ENCODE data around the gene NECTIN1. TPM values are rescaled to one million over a fixed set of nuclear protein-coding genes. Genes with fewer than 3 reads are reported as not detected.

Gene NECTIN1
- total RNA-seq, 2 experiments from 2014 or later: 5.8 to 14.3 TPM

DNA sequence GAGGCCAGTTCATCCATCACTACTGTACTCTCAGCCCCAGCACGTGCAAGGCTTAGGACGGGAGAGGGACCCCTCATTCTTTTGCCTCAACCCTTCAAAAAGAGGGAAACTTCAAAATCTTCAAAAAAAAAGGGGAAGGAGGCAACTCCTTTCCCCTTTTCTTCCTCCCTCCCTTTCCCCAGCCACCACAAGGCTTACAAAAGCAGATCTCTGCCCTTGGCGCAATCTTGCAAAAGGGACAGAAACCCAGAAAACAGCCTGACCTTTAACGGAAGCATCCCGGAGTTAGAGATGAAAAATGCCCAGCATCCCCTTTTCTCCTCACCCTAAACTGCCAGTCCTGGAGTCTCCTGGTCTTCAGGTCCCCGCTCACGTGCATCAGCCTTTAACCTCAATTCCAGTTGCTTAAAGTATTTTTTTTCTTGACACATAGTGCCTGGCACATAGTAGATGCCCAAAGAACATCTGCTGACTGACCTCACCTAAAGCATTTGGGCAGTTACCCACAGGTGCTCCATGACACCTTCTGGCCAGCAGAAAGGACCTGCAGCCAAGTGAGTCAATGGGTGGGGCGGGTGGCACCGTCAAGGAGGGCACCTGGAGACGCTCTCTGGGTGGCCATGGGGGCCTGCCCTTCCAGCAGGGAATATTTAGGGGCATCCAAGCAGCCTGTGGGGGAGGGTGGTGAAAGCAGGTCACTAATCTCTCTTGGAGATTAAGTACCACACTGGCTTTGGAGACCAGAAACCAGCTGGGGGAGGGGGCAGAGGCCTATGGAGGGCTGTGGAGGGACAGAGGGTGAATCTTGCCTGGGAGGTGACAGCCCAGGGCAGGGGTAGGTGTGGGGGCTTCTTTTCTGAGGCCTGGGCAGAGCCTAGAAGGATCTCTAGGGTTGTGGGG is 16.3 kb downstream of the NECTIN1 start:
- H3K4me2 ChIP-seq (ENCODE audit: low read length): no peak overlapping the region
- no peaks in the 10 kb centered on the region for H3K36me3 ChIP-seq (ENCODE audit: insufficient read depth, low read length)
- no peaks in the 10 kb centered on the region for H3K9me3 ChIP-seq (ENCODE audit: low read length)
- BruUV-seq (replicated peaks): no TSS peak
- CTCF ChIA-PET (ENCODE audit: unreplicated experiment): no interaction called here
- DNase-seq (ENCODE audit: low spot score): no peak
- H4K20me1 ChIP-seq (ENCODE audit: insufficient read depth, low read length): no peaks in the 10 kb centered on the region
- intact Hi-C loops (cut with micrococcal nuclease; ENCODE audit: unreplicated experiment): no loop called here
- H3K27ac ChIP-seq (ENCODE audit: low read depth, low read length, poor library complexity, severe bottlenecking): no peak overlapping the region
- no peaks in the 10 kb centered on the region for H3K4me1 ChIP-seq (ENCODE audit: insufficient read depth, low read length, poor library complexity, severe bottlenecking)
- no peak overlapping the region for H3K4me3 ChIP-seq (ENCODE audit: low read depth, low read length, poor library complexity, severe bottlenecking)
- no peaks in the 10 kb centered on the region for H3K79me2 ChIP-seq (ENCODE audit: insufficient read depth, low read depth, low read length)
- POLR2A ChIA-PET: no interaction called here
- no peak overlapping the region for H2AFZ ChIP-seq (ENCODE audit: low read length)
- TF ChIP-seq, protein P1, sequence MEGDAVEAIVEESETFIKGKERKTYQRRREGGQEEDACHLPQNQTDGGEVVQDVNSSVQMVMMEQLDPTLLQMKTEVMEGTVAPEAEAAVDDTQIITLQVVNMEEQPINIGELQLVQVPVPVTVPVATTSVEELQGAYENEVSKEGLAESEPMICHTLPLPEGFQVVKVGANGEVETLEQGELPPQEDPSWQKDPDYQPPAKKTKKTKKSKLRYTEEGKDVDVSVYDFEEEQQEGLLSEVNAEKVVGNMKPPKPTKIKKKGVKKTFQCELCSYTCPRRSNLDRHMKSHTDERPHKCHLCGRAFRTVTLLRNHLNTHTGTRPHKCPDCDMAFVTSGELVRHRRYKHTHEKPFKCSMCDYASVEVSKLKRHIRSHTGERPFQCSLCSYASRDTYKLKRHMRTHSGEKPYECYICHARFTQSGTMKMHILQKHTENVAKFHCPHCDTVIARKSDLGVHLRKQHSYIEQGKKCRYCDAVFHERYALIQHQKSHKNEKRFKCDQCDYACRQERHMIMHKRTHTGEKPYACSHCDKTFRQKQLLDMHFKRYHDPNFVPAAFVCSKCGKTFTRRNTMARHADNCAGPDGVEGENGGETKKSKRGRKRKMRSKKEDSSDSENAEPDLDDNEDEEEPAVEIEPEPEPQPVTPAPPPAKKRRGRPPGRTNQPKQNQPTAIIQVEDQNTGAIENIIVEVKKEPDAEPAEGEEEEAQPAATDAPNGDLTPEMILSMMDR (conservative IDR thresholded peaks at IDR 0.05; ENCODE audit: low read length): no peak
- TF ChIP-seq EZH2phosphoT487 (IDR thresholded peaks at IDR 0.05; ENCODE audit: borderline replicate concordance, low read depth, low read length): no peak
- no peaks in the 10 kb centered on the region for H3K9me2 ChIP-seq (ENCODE audit: insufficient read depth, low read length)

DNA sequence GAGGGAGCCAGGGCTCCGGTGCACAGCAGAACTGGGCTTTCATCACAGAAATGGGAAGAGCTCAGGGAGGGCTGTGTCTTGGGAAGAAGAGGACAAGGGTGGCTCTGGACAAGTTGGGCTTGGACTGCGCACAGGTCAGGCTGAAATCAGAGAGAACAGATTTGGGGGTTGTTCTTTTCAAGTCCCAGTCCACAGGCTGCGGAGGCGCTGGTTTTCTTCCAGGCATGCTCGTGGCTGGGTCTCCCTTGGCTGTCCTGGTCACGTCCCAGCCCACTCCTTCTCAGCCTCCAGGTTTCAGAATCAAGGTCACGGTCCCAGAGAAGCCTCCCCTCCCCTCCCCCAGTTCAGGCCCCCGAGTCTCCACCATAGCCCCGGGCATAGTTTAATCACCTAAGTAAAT is 17.0 kb downstream of the NECTIN1 start:
- no peak for DNase-seq (ENCODE audit: low spot score)
- no peak overlapping the region for H2AFZ ChIP-seq (ENCODE audit: low read length)
- H3K9me3 ChIP-seq (ENCODE audit: low read length): no peaks in the 10 kb centered on the region
- no peak overlapping the region for H3K4me3 ChIP-seq (ENCODE audit: low read depth, low read length, poor library complexity, severe bottlenecking)
- H3K4me2 ChIP-seq (ENCODE audit: low read length): no peak overlapping the region
- intact Hi-C loops (cut with micrococcal nuclease; ENCODE audit: unreplicated experiment): no loop called here
- H3K36me3 ChIP-seq (ENCODE audit: insufficient read depth, low read length): no peaks in the 10 kb centered on the region
- H3K27ac ChIP-seq (ENCODE audit: low read depth, low read length, poor library complexity, severe bottlenecking): no peak overlapping the region
- H3K79me2 ChIP-seq (ENCODE audit: insufficient read depth, low read depth, low read length): no peaks in the 10 kb centered on the region
- no peaks in the 10 kb centered on the region for H4K20me1 ChIP-seq (ENCODE audit: insufficient read depth, low read length)
- ChIA-PET CTCF (ENCODE audit: unreplicated experiment) (no interaction called here), POLR2A (interaction anchor here (0.7 kb wide), 1 partner anchor 37 kb away, joined by 3 read pairs; no protein-coding TSS in a partner anchor)
- BruUV-seq (replicated peaks): no TSS peak
- H3K9me2 ChIP-seq (ENCODE audit: insufficient read depth, low read length): no peaks in the 10 kb centered on the region
- TF ChIP-seq EZH2phosphoT487 (IDR thresholded peaks at IDR 0.05; ENCODE audit: borderline replicate concordance, low read depth, low read length): no peak
- TF ChIP-seq, protein P1 (conservative IDR thresholded peaks at IDR 0.05; ENCODE audit: low read length): no peak
- H3K4me1 ChIP-seq (ENCODE audit: insufficient read depth, low read length, poor library complexity, severe bottlenecking): no peaks in the 10 kb centered on the region

DNA sequence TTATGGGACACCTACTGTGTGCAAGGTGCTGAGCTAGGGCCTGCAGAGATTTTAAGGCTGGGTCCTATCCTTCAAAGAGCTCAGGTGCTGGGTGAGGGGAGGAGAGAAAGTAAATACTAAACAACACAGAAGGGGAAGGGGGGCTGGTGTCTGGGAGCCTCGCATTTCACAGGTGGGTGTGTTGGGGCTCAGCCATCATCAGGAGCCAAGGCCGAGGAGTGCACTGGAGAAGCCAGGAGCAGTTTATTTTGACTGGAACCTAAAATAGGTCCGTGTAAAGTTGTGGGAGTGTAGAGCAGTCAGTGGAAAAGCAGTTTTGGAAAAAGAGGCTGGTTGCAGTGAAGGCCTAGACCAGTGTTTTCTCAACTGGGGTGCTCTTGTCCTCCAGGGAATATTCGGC is 17.5 kb downstream of the NECTIN1 start:
- Histone ChIP-seq H3K9me2 (ENCODE audit: insufficient read depth, low read length) (no peaks in the 10 kb centered on the region), H3K4me3 (ENCODE audit: low read depth, low read length, poor library complexity, severe bottlenecking) (no peak overlapping the region), H3K4me1 (ENCODE audit: insufficient read depth, low read length, poor library complexity, severe bottlenecking) (no peaks in the 10 kb centered on the region), H2AFZ (ENCODE audit: low read length) (no peak overlapping the region), H3K79me2 (ENCODE audit: insufficient read depth, low read depth, low read length) (no peaks in the 10 kb centered on the region), H4K20me1 (ENCODE audit: insufficient read depth, low read length) (no peaks in the 10 kb centered on the region), H3K36me3 (ENCODE audit: insufficient read depth, low read length) (no peaks in the 10 kb centered on the region), H3K27ac (ENCODE audit: low read depth, low read length, poor library complexity, severe bottlenecking) (no peak overlapping the region), H3K4me2 (ENCODE audit: low read length) (no peak overlapping the region), H3K9me3 (ENCODE audit: low read length) (no peaks in the 10 kb centered on the region)
- CTCF ChIA-PET (ENCODE audit: unreplicated experiment): no interaction called here
- intact Hi-C loops (cut with micrococcal nuclease; ENCODE audit: unreplicated experiment): no loop called here
- BruUV-seq (replicated peaks): no TSS peak
- no peak for DNase-seq (ENCODE audit: low spot score)
- no peak for TF ChIP-seq EZH2phosphoT487 (IDR thresholded peaks at IDR 0.05; ENCODE audit: borderline replicate concordance, low read depth, low read length)
- TF ChIP-seq, protein P1 (conservative IDR thresholded peaks at IDR 0.05; ENCODE audit: low read length): no peak
- POLR2A ChIA-PET: interaction anchor here (0.7 kb wide), 2 partner anchors 36 to 236 kb away, joined by 3 read pairs; no protein-coding TSS in a partner anchor

All from OCI-LY7 (cell line).